Activated CD4-positive, alpha-beta T cell treated with anti-CD3 and anti-CD28 coated beads, Interleukin-2, amount 50 U/mL, for 4 hours (primary cell): ENCODE results near the gene PPP6R1.

Experiments used
- DNase-seq, 2 experiments: peaks; one replicate each; pipeline ENCODE4 v3.0.0-alpha.2; 2020

Gene PPP6R1

DNA sequence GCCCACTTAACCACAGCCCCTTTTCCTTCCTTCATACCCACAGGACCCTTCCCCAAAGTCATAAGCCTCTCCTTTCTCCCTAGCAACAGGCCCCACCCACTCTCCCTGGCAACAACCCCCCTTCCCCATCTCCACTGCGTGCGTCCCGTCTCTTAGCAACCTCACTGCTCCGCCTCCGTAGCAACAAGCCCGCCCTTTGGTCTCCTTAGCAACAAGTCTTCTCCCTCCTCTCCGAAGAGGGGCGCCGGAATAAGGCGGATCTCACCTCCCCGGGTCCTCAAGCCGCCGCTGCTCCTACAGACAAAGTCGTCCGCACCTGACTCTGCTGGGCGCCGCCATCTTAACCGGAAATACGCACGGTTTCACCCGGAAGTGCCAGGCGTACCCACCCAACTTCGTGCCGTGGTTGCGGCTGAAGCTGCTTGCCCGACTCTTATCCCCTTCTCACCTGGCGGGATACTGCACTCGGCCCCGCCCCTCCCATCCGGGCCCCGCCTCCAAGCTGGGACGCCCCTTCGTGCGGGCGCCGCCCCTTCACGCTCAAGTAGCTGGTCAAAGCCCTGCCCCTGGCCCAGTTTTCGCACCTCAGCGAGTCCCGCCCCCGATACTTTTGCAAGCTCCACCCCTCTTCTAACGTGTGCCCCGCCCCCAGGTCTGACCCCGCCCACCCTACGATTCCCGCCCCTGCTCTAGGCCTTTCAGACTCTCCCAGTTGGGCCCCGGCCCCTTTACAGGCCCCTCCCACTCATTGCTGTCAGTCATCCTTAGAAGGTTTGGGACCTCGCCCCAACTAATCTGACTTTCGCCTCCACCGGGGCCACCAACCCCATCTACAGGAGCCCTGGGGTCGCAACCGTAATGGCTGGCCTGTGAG lies 21.2 kb upstream of the PPP6R1 start, which contains the start of gene HSPBP1:
TSS of gene HSPBP1 (minus strand) at position 341 of the 874 bp plus-strand sequence. CDS start 502 bp downstream, outside the sequence.
- DNase-seq: peak; percentile 89 to 91

DNA sequence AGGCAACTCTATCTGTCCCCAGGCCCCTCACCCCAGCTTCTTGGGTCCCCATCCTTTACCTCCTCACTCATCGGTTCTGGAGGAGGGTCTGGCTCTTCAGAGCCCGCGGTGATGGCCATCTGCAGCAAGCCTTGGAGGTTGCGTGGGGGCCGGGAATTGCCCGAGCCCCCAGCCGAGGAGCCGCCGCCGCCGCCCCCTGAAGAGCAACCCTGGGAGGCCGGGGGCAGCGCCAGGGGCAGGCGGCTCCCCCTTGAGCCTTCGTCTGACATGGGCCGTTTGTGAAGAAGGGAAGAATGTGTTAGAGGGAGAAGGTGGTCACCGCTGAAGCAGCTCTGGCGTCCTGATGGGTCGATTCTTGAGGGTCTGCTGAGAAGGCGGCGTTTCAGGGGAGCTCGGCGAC lies 20.5 kb upstream of the PPP6R1 start:
- no peak for DNase-seq

DNA sequence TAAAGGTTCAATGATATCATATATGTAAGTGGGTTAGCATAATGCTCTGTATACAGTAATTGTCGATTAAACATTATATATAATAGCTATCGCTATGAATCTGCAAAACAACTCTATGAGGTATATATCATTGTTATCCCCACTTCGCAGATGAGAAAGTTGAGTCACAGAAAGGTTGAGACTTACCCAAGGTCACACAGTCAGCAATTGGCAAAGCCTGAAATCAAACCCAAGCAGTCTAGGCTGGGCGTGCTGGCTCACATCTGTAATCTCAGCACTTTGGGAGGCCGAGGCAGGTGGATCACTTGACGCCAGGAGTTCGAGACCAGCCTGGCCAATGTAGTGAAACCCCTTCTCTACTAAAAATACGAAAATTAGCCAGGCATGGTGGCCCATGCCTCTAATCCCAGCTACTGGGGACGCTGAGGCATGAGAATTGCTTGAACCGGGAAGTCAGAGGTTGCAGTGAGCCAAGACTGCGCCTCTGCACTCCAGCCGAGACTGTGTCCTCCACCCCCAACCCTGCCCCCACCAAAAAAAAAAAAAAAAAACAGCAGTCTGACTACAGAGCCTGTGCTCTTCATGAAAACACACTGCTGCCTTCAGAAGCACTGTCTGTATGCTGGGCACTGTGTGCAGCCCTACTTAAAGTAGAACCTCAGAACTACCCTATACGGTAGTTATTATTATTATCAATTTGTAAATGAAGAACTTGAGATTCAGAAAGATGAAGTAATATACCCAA lies 19.7 kb upstream of the PPP6R1 start:
- DNase-seq: no peak

DNA sequence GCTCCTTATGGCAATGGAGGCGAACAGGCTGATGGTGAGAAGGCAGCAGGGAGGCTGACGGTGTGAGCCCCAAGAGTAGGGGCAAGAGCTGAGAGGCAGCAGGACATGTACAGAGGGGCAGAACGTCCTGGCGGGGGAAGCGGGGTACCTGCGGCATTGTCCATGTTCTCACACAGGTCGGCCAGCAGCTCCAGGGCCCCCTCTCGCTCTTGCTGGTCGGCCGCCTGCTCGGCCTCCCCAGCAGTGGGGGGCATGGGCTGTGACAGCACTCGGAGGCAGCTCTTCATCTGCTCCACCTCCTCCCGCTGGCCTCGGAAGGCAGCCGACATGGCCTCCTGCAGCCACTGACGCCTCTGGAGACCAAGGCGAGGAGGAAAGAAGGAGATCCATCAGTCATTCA lies 18.7 kb upstream of the PPP6R1 start:
- DNase-seq: no peak

DNA sequence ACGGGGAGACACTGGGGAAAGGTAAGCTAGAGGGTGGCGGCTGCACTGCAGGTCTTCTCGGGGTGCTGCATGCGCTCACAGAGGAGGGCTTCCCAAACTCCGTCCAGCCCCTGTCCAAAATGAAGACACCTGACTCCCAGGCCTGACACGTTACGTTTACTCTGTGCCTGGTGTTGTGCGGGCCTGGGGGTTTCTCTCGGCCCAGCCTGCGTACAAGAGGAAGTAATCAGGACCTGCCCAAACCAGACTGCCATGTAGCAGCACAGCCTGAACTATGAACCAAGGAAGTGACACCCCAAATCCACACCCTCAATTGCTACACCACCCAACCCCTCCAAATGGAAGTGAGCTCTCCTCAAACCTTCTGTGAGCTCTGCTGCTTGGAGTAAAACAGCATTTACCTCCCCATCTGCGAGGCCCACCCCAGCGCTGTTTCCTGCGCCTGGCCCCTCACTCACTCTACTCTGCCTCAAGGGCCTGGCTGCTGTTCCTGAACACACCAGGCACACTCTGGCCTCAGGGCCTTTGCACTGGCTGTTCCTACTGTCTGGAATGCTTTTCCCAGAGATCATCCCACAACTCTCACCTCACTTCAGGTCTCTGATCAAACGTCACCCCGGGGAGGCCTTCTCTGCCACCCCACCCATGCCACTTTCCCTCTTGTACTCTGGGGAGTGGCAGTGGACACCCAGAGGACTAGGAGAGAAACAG lies 18.1 kb upstream of the PPP6R1 start:
- DNase-seq: no peak

DNA sequence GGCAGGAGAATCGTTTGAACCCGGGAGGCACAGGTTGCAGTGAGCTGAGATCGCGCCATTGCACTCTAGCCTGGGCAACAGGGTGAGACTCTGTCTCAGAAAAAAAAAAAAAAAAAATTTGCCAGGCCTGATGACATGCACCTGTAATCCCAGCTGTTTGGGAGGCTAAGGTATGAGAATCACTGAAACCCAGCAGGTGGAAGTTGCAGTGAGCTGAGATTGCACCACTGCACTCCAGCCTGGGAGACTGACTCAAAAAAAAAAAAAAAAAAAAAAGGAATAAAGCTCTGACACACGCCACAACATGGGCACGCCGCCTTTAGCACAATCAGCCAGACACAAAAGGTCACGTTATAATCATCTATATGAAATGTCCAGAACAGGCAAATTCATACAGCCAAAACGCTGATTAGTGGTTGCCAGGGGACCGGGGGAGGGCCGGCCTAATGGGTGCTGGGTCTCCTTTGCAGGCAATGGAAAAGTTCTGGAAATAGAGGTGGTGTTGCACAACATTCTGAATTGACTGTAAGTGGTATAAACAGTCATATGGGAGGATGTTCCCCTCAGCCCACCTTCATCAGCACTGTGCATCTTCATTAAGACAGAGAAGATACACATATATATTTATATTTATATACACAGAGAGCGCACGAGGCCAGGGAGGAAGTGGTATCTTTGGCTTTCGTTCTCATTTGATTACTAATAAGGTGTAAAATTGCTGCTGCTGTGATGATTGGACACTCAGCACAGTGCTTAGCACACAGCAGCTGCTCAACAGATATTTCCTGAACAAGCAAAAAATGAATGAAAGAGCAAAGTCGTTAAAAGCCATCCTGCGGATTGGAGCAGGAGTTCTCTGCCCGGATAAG lies 17.3 kb upstream of the PPP6R1 start:
- no peak for DNase-seq

DNA sequence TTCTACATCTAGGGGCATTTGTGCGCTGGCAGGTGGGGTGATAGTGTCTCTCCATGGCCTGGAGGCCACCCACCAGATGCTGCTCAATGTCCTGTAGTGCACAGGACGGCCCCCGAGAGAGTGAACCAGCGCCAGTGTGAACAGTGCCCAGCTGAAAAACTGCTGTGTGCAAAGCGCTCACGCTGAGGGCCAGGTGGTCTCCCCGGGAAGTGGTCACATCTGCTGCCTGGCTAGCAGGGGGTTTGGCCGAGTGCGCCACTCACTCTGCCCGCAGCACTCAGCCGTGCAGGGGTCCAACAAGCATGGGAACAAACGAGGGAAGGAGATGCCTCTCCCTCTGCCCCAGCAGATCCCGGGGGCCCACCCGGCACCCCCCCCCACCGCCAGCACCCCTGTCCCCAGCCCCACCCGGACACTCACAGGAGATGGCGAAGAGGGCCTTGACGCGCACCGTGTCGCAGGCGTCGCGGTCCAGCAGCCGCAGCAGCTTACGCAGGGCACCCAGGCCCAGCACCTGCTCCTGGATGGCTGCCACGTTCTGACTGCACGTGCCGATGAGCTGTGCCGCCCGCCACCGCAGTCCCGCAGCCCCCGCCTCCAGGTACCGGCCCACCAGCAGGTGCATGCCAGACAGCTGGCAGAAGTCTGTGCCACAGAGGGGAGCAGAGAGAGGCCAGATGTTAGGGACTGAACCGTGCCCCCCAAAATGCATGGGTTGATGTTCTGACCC lies 15.3 kb upstream of the PPP6R1 start:
- no peak for DNase-seq

DNA sequence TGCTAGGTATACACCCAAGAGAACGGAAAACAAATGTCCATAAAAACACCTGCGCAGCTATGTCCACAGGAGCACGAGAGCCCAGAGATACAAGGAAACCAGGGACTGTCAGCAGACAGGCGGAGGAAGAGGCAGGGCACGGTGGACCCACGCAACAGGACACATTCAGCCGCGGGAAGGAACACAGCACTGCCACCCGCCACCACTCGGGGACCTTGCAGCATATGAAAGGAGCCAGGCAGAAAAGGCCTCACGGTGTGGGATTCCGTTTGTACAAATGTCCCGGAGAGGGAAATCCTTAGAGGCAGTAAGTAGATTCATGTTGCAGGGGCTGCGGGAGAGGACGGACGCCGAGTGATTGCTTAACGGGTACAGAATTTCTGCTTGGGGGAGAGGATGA lies 13.3 kb upstream of the PPP6R1 start:
- no peak for DNase-seq

DNA sequence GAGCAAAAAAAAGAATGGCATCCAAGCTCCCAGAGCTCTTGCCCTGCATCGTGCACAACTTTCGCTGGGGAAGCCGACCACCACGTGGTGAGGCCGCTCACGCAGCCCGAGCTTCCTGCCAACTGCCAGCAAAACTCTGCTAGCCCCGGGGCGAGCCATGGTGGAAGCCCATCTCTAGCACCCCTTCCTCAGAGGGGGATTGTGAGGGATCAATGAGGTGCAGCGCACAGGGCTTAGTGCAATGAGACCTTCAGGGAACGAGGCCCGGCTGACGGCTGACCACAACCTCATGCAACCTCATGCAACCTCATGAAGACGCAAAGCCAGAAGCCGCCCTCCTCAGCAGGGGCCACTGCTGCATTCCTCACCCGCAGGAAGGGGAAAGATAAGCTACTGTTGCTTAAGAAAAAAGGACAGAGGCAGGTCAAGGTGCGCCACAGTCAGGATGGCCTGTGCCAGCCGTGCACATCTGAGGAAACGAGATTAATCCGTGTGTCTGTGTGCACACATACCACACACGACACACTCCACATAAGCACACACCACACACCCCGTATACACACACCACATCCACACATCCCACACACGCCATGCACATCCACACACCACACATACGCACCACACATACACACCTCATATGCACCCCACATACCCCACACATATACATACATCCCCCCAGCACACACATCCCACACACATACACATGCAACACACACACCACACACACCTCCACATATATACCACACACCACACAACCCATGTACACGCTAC lies 11.5 kb upstream of the PPP6R1 start:
- DNase-seq: no peak

DNA sequence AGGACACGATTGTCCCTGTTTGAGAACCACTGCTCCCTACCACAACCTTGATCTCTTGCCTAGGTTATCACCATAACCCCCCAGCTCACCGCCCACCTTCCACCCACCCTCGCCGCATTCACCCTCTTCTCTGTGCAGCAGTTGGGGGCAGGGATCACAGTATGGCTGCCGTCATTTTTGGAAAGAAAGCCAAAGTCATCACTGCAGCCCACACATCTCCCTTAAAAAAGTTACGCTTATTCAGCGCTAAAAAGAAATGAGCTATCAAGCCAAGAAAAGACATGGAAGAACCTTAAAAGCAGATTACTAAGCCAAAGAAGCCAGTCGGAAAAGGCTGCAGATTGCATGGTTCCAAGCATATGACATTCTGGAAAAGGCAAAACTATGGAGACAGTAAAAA lies 10.5 kb upstream of the PPP6R1 start:
- no peak for DNase-seq

DNA sequence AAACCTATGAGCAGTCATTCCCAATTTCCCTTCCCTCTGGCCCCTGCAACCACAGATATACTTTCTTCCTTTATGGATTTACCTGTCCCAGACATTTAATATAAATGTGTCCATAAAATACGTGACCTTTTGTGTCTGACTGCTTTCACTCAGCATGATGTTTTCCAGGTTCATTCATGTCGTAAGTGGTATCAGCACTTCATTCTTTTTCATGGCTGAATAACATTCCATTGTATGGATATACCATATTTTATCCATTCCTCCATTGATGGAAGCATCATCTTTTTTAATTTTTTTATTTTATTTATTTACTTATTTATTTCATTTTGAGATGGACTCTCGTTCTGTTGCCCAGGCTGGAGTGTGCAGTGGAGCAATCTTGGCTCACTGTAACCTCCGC lies 8.0 kb upstream of the PPP6R1 start:
- no peak for DNase-seq

DNA sequence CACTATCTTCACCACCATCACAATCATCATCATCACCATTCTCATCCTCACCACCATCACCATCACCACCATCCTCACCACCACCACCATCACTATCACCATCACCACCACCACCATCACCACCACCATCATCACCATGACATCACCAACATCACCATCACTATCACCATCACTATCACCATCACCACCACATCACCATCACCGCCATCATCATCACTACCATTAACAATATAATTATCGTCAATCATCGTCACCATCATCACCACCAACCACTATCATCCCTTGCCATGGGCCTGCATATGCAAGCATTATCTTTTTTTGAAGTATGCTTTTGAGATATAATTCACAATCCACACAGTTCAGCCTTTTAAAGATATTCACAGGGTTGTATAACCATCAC lies 7.6 kb upstream of the PPP6R1 start:
- no peak for DNase-seq

DNA sequence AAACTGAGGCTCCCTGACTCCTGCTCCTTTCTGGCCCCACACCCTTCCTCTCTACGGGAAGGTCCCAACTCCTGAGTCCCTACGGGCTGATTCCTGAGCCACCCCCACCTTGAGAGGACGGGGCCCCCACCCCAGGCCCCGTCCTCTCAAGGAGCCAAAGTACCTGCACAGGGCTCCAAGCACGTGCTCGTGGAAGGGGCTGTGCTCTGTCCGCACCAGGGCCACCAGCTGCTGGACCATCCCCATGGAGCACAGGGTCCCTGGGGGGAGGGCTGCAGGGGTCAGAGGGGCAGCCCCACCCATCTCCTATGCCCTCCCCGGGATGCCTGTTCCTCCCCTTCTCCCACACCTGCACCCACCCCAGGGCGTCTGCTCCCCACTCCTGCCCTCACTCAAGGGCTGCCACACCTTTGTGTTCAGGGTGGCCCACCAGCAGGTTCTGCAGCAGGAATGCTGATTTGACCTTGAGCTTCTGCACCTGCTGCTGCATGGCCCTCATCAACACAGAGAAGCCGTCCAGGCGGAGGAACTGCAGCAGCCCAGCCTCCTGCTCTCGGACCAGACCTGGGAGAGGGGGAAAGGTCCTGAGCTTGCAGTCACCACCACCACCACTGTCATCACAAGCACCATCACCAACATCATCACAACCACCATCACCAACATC lies 7.0 kb upstream of the PPP6R1 start:
- DNase-seq: no peak

DNA sequence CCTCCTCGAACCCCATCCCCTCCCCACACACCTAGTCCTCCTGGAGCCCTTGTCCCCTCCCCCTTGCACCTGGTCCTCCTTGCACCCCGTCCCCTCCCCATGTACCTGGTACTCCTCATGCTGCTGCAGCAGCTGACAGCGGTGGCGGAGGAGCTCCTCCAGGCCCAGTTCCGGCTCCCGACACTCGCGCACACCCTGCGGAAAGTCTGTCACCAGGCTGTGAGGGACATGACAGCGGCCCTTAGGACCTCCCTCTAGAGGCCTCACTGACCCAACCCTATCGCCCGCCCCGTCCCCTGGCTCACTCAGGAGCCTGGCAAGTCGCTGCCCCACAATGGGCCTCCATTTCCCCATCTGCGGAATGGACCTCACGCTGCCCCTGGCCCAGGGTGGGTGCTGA lies 6.4 kb upstream of the PPP6R1 start:
- DNase-seq: no peak

DNA sequence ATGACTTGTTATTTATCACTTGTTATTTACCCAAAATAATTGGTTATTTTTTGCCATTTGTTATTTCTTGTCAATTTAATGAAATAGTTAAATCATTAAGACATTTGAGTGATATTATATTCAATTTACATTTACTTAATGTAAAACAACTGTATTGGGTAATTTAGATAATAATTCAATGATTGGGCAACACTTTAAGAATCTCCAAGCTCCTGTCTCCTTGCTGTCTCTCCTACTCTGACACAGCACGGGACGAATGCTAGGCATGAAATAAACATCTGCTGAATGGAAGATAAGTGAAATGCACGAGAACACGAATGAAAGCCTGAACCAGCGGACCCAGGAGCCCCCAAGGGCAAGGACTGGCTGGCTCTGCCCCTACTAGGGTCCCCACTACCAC lies 5.7 kb upstream of the PPP6R1 start:
- no peak for DNase-seq

DNA sequence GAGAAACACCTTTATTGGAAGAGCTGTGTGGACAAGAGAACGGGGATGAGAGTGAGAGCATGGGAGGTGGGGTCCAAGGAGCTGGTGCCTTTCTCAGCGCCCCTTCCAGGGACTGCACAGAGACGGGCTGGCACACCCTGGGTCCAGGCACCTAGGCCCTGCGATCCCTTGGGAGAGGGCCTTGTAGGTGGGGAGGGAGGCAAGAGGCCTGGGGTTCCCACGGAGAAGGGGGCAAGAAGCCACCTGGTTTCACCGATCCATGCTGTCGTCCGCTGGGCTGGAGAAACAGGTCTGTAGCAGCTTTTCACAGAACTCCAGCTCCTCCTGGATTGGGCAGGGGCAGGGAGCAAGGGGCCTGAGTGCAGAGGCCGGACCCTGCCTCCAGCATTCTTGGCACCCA lies 3.5 kb upstream of the PPP6R1 start:
- no peak for DNase-seq

DNA sequence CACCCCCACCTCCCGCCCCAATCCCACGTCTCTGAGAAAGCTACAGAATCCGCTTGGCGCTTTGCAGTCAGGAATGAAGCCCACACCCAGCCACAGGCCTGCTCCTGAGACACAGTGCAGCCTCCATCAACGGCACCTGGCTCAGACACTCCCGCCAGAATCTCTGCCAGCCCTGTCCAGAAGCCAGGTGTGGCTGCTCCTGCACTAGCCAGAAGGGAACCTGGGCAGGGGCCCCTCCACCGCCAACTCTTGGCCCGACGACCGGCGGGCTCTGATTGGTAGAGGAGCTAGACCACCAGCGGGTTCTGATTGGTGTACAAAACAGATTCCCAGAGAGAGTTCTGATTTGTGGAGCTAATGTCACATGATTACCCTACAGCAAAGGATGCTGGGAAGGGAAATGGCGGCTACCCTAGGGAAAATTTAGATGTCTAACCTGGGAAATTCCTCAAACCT lies 2.9 kb upstream of the PPP6R1 start:
- no peak for DNase-seq

DNA sequence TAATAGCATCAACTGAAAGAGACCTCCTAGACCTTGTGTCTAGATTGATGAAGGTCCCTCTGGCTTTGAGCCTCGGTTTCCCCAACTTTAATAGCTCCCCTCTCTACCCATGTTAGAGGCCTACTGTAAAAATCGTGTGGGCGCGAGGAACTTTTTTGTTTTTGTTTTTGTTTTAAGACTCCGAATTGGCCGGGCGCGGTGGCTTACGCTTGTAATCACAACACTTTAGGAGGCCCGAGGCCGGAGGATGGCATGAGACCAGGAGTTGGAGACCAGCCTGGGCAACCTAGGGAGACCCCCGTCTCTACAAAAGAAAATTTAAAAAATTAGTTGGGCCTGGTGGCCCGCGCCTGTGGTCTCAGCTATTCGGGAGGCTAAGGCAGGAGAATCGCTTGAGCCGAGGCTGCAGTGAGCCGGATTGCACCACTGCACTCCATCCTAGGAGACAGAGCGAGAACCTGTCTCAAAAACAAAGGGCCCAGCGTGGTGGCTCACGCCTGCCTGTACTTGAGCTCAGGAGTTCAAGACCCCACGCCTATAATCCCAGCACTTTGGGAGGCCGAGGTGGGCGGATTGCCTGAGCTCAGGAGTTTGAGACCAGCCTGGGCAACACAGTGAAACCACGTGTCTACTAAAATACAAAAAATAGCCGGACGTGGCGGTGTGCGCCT lies 858 bp upstream of the PPP6R1 start:
- no peak for DNase-seq

DNA sequence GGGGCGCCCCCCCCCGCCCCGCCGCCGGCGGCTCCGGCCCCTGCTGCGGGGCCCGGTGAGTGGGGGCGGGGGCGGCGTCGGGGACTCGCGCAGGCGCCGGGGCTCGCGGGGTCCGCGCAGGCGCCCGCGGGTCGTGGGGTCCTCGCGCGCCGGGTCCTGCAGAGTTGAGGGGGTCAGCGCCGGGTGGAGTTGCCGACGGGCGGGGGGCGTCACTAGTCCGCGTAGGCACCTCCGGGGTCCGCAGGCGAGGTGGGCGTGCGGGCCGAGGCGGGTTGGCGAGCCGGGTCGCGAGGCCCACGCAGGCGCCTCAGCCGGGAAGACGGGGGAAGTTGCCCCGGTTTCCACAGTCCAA lies 365 bp downstream of the PPP6R1 start:
- peak; percentile 18 to 30 for DNase-seq
